GM18868 (cell line): ENCODE data around the gene ENG.
"Not testable (repeated sequence)": the region's sequence is repeated elsewhere in the genome, so short reads cannot be mapped to it uniquely, and the experiment has no call there.

Source experiments
- ATAC-seq: cut with Tn5 transposase; IDR thresholded peaks from one replicate; pipeline ENCODE4 v1.9.1; 2021; ENCODE audit warnings: mild to moderate bottlenecking, moderate library complexity; ENCODE audit not compliant: unreplicated experiment

ENG gene

DNA sequence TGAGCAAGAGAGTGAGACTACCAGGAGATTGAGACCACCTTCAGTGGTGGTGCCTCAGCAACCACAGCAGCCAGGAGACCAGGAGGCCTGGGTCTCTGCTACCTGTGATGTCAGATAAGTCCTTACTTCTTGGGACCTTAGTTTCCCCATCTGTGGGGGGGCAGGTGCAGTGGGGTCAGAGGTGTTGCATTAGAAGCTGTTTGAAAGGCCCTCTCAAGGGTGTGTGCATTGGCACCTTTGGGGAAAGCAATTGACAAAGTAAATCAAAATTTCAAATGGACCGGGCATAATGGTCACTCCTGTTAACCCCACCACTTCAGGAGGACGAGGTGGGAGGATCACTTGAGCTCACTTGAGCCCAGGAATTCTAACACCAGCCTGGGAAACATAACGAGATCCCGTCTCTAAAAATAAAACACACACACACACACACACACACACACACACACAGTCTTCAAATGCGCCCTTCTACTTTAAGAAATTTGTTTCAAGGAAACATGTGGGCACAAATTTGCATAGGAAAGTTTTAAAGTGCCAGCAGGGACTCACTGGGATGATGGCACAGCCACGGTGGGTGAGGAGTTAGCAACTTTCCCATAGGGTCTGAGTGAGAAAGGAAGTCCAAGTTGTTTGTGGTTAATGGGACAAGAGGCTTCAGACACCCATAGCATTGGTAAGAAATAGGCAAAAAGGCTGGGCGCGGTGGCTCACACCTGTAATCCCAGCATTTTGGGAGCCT, 24.4 kb upstream of the ENG start:
- no peak for ATAC-seq

GRCh38 chr9:127878001-127878651, 23.7 kb upstream of the ENG start:
- ATAC-seq: no peak

DNA sequence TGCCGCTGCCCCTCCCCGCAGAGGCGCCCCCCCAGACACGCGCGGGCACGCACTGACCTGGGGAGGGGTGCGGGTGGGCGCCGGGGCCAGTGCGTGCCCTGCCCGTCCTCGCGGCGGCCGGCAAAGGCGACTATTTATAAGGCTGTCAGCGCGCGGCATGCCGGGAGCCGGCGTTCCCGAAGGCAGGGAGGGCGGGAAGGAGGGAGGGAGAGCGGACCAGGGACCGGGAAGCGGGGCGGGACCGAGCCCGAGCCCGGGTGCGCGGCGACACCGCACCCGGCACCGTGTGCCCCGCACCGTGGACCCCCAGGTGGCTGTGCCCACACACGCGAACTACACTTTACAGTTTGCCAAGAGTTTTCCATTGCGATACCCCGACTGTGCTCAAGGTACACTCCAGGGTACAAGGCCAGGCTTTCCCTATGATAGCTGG, 23.1 kb upstream of the ENG start, which contains the start of gene AK1:
AK1 (minus strand) TSS at position 110 of the 433 bp plus-strand sequence. CDS start 3,058 bp downstream, outside the sequence.
- no peak for ATAC-seq

GRCh38 chr9:127876764-127877562, 22.5 kb upstream of the ENG start:
- no peak for ATAC-seq

- ATAC-seq: no peak
Measured at GRCh38 chr9:127876026-127876763, 21.7 kb upstream of the ENG start.

DNA sequence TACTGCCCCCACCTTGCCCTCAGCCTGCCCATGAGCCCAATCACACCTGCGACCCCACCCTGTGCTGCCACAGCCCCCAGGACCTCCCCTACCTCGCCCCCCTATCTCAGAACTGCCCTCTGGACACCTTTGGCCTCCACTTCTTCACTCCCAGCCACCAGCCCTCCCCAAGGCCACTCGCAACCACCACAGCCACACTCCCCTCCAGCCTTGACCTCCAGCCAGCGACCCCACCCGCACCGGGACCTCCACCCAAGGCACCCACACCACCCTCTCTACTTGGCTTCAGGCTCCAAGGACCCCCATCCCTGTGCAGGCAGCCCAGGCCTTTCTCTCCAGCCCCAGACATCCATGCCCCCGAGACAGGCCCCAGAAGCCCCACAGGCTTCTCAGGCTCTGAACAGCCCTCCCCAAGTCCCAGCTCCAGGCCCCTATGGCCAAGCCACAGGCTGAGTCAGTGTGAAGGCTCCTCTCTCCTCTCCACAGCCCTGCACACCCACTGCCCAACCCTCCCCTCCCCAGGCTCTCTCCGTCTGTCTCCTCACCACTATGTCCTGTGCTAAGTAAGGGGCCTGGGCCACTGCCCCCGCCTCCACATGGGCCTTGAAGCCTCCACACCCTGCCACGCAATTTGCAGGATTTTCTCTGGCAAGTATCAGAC, 21.0 kb upstream of the ENG start:
- no peak for ATAC-seq

GRCh38 chr9:127874301-127875221, 20.1 kb upstream of the ENG start:
- ATAC-seq: no peak

DNA sequence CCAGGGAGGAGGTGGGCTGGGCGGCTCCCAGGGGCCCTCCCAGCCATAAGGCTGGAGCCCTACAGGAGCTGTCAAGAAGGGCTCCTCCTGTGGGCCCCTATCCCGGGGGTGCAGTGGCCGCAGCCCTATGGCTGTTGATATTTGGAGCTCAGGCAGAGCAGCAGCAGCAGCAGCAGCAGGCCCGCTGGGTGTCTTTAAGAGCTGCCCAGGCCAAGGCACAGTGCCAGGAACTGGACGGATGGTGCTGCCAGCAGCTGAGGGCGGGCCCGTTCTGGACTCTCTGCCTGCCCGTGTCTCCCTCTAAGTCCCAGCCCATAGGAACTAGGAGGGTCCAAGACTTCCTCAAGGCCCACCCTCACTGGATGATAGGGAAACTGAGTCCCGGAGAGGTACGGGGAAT, 19.4 kb upstream of the ENG start:
- no peak for ATAC-seq

DNA sequence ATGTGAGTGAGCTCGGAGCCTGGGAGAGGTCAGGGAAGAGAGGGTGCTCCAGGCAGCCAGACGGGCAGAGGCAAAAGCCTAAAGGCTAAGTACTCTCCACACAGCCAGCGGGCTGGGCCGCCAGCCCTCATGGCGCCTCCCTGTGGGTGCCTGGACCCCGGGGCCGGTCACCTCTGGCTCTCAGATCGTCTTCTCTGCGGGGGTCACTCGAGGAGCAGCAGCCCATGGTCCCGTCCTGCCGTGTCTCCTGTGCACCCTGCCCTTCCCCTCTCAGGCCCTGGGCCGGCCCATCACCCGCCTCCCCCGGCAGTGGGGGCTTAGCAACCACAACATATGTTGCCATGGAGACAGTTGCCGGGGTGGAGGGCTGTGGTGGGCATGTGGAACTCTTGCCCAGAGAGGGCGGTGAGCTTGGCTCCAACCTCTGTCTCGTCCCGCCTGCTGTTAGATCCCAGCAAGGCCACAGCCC, 18.8 kb upstream of the ENG start:
- no peak for ATAC-seq

- ATAC-seq: no peak
Measured at GRCh38 chr9:127872369-127873222, 18.1 kb upstream of the ENG start.

- no peak for ATAC-seq
Measured at GRCh38 chr9:127871531-127871930, 17.1 kb upstream of the ENG start.

DNA sequence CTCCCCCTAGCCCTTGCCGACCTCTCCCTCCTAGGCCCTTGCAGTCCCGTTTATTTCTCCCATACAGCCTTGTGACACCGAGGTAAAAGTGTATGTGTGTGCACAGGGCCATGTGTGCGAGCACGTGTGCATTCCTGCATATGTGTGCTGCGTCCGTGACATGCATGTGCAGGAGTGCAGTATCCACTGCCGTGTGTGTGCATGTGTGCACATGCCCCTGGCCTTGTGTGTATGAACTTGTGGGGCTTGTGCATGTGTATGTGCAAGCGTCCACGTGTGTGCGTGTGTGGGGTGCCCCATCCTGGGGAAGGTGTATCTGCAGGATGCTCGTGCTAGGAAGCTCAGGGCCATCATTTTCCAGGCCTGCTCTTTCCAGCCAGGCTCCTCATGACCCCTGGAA, 16.4 kb upstream of the ENG start:
- no peak for ATAC-seq

DNA sequence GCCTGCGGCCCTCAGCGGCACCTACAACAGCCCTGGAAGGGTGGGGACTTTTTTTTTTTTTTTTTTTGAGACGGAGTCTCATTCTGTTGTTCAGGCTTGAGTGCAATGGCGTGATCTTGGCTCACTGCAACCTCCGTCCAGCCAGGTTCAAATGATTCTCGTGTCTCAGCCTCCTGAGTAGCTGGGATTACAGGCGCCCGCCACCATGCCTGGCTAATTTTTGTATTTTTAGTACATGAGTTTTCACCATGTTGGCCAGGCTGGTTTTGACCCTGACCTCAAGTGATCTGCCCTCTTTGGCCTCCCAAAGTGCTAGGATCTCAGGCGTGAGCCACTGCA, 15.7 kb upstream of the ENG start:
- not testable (repeated sequence) for ATAC-seq

DNA sequence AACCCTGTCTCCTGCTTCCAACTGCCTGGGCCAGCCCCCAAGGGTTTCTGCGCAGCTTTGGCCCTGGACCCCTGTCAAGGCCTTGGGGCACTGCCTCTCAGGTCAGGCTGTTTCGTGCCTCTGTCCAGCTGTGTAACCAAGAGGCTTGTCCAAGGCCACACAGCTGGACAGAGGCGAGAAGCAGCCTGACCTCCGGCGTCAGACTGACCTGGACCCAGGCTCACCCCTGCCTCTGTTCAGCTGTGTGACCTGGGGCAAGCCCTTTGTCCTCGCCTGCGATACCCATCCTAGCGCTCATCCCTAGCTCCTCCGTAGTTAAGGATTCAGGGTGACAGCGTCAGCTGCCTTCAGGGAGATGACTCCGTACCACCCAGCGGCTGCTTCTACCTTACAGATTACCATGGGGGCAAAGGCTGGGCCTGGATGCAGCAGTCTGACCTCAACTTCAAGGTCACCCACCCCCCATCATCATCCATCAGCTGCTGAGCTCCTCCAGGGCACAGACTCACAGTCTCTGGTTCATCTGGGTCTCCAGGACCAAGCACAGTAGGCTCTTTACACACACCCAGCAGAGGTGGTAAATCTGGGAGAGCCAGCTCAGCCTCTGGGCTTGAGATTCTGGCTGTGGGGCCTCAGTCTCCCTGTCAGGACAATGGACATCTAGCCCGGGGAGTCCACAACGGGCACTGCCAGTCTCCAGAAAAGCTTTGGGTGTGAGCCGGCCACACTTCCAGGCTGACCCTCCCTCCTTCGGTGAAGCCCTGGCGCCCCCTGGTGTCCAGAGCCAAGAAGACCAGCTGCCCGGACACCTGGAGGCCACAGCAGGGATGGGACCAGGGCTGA, 15.1 kb upstream of the ENG start:
- ATAC-seq: no peak

DNA sequence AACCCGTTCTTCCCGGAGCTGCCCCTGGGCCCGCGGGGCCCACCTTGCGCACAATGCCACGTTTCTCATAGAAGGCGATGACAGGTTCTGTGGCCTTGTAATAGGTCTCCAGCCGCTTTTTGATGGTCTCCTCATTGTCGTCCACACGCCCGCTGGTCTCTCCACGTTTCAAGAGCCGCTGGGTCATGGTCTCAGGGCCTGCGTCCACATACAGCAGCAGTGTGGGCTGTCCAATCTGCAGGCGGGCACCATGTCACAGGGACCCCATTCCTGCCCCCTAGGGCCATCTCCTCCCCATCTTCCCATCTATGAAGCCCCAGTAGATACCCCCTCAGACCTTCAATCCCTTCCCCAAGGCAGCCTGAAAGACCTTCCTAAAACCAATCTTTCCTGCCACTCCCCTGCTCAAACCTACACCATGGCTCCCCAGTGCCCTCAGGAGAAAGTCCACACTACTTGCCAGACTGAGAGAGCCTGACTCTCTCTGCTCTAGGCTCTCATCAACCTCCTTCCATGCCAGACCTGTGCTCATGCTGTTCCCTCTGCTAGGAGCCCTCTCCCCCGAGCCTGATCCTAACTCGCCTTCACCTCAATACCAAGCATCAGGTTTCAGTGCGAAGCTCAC, 13.9 kb upstream of the ENG start:
- no peak for ATAC-seq

GRCh38 chr9:127867356-127868277, 13.2 kb upstream of the ENG start:
- no peak for ATAC-seq
